Activated CD4-positive, CD25-positive, alpha-beta regulatory T cell treated with anti-CD3 and anti-CD28 coated beads, Interleukin-2, amount 50 U/mL, for 72 hours (primary cell): ENCODE data around the gene CELF4.

Source experiments
- DNase-seq: peaks from one replicate; pipeline ENCODE4 v3.0.0; 2021

The CELF4 gene

DNA sequence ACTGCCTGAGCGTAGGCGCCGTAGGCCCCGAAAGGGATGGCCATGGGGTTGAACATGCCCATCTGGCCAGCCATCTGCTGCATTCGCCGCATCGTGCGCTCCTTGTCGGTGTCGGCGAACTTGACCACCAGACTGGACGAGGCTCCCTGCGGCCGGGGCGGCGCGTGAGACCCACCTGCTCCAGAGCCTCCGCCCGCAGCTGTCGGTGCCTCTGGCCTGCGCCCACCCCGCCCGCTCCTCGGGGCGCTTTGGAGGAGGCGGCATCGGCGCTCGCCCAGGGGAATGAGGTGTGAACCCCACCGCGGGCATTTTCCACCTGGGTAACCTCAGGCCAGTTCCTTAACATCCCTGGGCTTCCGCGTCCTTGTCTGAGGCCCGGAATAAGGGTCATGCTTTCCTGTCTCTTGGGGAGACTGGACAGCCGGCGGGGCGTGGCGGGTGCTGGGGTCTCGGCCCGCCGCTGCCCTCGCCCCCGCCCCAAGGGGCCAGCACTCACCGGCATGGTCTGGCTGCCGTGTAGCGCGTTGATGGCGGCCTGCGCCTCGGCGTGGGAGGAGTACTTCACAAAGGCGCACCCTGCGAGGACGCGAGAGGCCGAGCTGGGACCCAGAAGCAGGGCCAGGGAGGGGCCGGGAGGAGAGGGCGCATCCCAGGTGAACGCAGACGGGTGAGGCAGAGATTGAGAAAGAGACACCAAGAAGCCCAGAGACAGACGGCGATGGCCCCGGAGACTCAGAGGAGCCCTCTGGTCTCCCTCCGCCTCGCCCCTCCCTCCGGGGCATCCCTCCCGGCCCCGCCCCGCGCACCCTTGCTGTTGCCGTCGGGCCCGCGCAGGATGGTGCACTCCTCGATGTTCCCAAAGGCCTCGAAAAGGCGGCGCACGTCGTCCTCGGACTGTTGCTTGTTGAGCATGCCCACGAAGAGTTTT, 291.0 kb downstream of the CELF4 start:
- DNase-seq = no peak

DNA sequence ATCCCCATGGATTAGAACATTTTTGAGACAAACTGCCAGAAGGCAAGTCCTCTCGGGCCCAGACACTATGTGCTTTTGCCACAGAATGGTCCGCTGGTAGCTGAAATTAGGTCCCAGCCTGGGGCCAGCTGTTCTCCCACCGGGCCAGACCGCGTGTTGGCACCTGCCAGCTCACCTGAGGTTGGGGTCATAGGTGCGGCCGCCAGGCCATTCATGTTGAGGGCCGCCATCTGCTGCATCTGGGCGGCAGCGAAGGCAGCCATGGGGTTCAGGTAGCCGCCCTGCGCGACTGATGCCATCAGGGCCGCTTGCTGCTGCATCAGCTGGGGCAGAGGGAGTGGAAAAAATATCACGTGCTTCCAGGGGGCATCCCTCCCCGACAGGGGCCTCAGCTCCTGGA, 292.8 kb downstream of the CELF4 start:
- DNase-seq = no peak

DNA sequence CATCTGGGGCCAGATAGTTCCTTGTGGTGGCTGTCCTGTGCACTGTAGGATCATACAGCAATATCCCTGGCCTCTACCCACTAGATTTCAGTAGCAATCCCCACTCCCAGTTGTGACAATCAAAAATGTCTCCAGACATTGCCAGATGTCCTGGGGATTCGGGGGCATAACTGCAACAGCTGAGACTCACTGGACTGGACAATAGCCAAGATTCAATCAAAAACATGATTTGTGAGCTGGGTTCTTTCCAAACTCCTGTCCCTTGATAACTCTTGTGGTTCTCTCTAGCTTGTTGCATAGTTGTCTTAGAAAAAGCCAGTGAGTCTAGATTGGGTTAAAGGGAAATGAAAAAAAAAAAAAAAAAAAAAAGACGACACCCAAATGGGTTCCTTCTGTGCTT, 293.4 kb downstream of the CELF4 start:
- DNase-seq = no peak

DNA sequence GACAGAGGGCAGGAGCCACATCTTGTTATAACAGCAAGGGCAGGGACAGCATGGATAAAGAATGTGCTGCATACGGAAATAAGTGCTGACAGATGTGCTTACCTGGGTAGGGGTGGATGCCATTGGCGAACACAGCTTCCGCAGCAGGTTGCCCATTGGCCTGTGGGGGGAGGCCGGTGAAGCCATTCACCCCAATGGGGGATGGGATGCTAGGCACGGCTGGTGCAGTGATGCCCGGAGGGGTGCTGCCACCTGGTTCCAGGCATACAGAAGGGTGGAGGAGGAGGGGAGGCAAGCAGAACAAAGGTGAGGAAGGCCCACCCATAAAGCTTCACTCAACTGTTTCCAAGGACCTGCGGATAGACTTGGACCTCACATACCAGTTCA, 294.9 kb downstream of the CELF4 start:
- DNase-seq = no peak

DNA sequence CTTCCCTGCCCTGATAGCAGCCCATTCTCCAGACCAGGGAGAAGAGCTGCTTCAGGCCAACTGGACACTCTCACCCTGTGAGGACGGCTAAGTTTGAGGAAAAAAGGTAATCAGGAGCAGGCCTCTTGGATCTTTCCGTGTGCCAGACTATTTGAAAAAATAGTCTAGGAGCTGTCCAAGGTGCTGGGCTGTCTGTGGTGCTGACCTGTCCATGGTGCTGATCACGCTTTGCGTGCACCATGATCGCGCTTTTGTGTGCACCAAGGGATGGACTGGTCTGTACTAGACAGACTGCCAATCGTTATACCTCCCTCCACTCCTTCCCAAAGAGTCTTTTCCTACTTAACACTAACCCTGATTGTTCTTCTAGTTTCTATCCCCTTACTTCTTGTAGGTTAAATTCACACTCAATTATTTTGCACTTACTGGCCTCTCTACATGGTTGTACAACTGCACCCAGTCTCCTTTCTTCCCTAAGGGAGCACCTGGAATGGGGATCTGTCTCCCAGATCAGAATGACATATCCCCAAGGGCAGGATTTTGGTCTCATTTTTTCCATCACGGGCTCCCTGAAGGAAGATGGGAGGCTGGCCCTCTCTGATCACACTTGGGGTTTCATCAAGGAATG, 295.4 kb downstream of the CELF4 start:
- no peak for DNase-seq

DNA sequence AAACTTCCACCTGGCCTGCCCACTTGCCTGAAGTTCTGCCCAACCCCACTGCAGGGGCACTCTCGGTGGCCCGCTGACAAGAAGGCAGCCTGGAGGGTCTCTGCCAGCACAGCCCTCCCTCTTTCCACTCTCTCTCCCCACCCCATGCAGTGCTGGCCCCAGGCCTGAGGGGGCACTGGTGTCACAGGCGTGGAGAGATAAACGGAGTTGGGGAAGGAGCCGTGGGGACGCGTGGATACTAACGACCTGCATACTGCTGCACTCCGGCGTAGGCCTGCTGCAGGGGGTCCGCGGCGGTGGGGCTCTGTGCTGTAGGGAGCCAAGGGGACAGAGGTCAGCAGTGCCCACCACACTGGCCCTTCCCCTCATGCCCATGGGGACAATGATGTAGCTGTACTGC, 299.3 kb downstream of the CELF4 start:
- DNase-seq = no peak

DNA sequence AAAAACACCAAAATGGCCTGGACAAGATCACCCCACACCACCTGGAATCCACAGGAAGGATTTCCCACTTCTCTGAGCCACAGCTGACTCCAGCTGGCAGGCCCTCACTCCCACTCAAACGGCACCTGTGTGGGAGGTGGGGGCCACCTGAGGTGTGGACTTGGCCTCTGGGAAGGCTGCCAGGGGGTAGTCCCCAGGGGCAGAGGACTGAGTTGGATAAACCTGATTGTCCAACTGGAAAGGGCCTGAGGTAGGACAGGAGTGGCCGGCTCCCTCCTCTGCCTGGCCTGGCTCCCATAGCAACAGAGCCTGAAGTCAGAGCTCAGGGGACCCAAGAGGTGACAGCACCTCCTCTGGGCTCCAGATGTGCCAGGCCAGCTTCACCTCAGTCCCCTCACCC, 300.2 kb downstream of the CELF4 start:
- no peak for DNase-seq

DNA sequence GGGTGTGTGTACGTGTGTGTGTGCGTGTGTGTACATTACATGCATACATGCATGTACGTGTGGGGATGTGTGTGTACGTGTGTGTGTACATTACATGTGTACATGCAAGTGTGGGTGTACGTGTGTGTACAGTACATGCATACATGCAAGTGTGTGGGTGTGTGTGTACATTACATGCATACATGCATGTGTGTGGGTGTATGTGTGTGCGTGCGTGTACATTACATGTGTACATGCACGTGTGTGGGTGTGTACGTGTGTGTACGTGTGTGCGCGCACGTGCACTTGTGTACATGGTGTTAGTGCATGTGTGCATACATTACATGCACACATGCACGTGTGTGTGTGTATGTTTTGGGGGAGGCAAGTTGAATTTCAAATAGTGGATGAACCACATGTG, 300.6 kb downstream of the CELF4 start:
- DNase-seq = no peak

DNA sequence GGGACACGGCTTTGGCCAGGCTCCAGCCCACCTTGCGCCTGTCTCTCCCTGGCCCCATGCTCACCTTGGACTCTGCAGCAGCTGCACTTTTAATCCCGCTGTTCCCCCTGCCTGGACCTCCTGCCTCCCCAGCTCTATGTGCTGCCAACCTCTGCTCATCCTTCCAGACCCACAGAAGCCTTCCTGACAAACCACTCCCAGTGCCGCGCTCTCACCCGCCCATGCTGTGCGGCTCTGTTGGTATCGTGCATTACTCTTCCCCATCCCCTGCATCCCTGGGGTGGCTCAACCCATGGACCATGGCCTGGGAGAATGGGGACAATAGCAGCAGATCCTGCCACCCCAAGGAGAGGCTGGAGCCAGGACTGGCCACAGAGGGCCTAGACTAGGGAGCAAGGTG, 303.6 kb downstream of the CELF4 start:
- no peak for DNase-seq

DNA sequence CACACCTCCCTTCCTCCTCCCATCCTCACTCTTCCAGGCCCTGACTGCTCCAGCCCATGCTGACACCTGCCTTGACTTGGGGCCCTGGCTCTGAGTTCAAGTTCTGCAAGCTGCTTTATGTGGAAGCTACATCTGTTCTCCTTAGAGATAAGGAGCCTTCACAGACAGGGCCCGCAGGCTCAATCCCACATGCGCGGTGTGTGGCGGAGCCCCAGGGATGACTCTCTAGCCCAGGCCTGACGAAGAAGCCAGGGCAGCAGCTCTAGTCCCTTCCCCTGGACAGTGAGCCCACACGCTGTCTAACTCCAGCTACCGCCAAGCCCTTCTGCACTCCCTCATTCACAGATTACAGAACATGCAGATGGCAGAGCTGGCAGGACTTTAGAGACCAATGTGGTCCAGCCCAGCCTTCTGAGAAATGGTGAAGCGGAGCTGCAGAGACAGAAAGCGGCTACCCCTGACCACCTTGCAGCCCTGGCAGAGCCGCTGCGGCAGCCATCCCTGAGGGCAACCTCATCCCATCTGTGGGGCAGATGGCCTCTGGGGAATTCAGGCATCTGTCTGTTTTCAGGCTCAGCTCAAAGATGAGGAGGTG, 304.3 kb downstream of the CELF4 start:
- DNase-seq = no peak

DNA sequence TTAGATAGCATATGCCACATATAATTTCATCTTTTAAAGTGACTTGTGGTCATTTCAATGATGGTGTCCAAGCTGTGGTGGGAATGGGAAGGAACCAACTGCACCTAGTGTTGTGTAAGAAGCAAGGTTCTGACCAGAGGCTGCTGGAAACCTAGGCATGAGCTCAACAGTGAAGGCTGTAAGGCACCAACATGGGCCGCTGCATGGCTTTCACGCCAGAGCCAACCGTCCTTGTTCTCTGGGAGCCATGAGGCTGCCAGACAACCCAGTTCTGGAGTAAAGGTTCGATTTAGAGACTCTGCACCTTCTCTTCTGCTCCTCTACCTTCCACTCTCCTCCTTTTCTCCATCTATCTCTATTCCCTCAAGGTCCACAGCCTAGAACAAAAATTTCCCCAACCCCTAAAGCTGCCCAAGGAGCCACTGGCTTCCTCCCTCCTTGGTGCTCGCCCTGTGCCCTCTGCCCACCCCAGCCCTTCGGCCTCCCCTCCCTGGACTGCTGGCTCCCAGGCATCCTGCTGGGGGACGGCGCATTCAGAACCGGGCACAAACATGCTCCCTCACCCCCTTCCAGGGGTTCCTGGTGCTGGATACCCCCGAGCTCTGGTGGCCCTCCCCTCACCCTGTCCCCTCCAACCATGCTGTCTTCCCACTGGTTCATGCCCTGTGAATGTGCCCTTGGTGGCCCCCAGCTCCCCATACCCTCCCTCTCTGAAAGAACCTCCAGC, 305.1 kb downstream of the CELF4 start:
- no peak for DNase-seq

DNA sequence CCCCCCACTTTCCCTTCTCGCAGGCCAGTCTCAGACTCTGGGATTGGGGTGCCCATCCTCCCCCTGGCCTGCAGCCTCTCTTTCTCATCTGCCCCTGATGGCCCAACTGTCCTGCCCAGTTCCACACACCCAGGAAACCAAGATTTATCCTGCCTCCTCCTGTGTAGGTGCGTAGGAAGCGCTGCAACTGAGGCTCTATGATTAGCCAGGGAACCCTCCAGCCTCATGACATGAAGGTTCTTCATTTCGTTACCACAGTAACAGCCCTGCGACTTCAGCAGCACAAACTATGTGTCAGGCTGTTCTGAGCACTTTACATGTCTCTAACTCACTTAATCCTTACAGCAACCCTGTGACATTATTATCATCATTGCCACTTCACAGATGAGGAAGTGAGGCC, 305.9 kb downstream of the CELF4 start:
- no peak for DNase-seq

DNA sequence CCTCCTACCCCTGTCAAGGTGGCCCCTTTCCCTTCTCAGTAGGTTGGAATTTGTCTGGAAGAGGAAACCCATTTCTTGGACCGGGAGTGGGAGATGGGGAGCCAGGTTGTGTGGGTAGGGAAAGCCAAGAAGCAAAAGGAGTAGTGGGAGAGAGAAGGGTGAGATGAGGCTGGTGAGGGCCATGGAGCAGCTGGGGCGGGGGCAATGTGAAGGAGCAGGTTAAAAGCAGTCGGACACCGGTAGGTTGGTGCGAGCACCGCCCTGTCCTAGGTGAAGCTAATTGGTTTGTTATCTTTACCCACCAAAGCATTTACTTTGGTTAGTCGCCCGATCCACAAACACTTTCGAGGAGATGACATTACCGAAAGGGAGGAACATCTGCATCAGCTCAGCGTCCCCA, 306.8 kb downstream of the CELF4 start:
- no peak for DNase-seq

DNA sequence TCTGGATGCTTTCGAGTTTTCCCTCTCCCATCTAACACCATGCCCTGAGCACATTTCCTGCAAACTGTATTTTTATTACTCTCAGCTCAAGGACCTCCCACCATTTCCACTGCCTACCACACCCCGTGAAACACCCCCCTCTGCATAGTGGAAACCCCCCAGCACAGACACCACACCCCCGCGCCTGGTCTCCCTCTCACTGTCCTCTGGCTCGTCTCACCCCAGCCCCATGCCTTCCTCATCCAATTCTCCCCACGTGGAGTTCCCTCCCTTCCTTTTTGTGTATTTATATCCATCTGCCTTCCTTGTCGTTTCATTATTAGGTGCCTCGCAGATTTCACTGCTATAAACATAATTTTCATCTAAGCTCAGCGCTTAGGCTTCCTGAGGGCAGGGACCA, 307.5 kb downstream of the CELF4 start:
- no peak for DNase-seq

DNA sequence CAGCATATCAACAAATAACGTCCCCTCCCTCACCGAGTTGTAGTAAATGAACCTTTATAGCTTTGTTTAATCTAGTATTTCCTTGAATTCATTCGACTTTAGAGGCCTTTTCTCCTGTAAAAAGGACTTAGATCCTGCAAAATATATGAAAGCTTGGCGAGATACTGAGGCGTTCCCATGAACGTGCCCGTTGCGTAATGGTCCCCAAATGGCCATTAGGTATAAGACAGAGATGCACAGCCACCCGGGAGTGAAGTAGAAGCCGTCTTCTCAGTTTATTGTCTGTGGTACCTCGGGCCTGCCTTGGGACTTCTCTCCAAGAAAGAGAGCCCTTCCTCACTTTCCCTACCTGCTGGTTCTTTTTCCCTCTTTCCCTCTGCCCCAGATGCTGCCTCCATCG, 310.6 kb downstream of the CELF4 start:
- DNase-seq = no peak

DNA sequence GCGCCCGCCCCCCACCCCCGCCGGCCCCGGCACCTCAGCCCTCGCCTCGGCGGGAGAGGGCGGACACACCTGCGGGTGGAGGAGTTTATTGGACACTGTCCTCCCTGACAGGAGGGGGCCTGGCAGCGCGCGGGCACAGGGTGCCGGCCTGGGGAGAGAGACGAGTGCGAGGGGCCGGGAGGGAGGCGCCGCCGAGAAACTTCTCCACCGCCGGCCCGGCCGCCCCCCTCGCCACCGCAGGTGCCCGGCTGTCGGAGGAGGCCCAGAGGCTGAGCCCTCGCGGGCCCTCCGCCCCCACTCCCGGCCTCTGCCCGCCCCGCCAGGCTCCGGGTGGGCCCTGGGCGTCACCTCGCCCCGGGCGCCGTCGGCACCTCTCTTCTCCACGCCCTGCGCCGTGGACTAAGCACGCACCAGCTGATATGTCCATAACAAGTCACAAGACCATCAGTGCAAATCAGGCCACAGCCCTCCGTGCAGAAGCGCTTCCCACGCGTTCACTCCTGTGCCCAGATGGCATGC, 311.3 kb downstream of the CELF4 start:
- no peak for DNase-seq

DNA sequence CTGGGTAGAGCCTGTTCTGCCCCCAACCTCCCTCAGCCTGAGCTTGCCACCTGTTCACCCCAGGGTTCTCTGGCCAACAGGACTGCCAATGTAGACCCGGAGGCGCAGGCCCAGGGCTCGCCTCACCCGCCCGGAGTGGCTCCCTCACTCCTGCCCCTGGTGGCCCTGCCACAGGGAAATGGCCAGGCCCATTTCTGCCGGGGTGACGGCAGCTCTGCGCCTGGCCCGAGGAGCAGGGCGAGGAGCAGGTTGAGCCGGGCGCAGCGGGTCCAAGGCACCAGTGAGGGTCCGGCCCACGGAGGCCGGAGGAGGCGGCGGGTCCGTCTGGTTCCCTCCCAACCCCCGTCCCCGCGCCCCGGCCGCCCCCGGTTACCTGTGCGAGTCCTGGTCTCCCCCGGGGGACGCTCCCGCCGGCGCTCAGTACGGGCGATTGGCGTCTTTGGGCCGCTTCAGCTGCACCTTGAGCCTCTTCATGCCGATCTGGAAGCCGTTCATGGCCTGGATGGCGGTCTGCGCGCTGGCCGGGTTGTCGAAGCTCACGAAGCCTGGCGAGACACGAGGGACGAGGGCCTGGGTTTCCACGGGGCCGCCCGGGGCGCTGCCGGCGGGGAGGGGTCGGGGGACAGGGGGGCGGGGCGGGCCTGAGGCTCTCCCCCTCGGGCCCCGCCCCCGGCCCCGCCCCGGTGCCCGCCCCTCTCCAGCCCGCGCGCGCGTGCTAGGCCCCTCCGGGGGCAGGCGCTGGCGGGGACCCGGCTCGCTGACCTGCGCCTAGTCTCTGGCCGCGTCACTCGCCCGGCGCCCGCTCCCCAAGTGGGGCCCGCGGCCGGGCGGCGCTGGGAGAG, 312.0 kb downstream of the CELF4 start:
- no peak for DNase-seq

DNA sequence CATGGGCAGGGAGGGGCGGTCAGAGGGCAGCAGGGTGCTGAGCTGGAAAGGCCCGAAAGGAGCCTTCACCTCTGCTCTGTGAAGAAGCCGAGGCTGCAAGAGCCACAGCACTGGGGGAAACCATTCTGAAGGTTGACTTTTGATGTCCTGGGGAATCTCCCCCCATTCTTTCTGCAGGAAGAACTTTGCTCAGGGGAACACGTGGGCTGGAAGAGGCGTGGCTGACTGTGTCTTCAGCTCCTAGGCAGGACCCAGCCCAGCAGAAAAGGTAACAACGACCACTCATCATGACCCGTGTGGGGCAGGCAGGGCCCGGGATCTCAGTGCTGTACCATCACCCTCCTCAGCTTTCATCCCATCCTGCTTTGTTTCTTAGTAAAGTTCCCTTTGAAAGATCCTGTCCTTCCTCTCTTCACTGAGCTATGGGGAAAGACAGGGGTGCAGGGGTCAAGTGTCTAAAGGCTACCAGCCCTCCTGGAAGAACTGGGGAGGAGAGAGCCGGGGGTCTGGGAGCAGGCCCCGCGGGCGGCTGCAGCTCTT, 312.7 kb downstream of the CELF4 start:
- no peak for DNase-seq

DNA sequence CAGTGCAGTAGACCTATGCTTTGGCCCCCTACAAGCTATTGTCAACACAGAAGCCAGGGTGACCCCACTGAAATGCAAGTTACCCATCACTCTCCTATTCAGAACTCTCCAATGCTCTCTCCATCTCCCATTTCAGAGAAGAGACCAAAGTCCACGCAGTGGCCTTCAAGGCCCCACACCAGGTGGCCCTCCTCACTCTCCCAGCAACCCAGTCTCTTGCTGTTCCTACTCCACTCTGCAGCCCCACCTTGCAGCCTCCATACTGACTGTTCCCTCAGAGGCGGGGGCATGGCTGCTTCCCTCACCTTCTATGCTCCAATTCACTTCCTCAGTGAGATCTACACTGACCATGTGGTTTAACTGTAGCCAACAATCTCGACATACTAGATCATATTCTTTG, 313.3 kb downstream of the CELF4 start:
- DNase-seq = no peak

DNA sequence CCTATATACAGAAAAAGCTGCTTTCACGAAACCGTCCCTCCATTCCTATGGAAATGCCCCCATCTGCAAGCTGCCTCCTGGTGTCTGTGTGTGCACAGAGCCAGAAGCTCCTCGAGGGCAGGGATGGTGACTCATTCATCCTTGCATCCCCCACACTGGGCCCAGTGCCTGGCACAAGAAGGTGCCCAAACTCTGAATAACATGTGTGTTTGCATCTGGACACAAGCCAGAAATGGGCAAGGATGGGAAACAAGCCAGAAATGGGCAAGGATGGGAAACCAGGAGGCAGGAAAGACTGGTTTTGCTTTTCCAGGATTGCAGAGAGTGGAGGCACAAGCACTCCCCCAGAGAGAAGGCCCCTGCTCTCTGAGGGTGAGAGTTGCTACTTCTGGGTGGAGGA, 313.9 kb downstream of the CELF4 start:
- no peak for DNase-seq

DNA sequence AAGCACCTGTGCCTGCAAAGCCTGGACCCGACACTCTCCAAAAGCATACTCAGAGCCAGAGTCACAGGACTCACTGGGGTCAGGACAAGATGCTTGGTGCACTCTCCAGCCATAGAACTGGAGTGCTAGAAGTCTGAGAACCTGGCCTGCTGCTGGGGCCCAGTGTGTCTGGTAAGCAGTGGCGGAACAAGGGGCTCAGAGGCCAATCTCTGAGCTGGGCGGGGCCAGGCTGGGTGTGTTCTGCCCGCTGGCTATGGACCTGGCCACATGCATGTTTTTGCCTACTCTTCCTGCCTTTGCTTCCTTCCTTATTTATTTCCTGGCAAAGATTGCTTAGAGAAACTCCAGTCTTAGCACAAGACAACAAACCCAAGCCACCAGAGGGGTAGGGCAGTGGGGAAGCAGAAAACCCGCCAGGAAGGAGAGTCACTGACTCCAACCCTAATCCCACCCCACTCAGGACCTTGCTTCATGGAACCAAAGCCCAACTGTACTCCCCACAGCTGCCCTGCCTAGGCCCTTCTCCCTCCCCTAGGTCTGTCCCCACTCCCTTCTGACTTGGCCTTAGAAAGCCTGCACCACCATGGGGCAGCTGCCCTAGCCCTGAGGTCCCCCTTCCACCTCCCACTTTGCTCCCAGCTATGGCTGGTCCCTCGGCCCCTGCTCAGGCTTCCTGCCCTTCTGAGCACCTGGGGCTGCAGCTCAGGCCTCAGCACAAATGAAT, 315.5 kb downstream of the CELF4 start:
- no peak for DNase-seq
